ENCODE measurements around the gene SMIM1.

The SMIM1 gene

DNA sequence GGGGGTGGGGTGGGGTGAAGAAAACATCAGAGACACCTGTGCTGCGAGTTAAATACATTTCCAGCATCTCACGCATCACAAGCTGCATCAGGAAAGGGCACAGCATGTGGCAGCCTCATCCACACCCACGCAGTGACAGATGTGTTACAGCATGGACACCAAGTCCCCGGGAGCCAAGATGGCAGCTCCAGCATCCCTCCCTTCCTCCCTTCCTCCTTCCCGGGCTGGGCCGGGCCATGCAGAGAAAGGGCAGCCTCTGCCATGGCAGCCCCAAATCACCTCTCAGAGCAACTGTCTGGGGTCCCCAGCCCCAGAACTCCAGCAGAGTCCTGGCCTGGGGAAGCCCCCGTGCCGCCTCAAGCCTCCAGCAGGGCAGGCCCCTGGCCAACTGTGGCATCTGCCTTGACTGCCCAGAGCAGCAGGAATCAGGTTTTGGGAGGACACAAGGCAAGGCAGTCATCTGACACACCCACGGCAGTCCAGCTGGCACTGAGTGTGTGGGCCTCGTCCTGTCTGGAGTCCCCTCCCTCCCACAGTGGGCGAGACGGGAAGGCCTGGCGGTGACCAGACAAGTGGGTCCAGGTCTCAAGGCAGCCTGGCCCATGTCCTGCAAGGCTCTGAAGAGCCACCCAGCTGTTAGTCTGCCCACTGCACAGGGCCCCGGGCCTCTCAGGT lies 6.2 kb downstream of the SMIM1 start:
- no peak for DNase-seq (ENCODE audit: low spot score)
- ChIA-PET CTCF (interaction anchor here (0.6 kb wide), 1 partner anchor 133 kb away, joined by 5 read pairs; no protein-coding TSS in a partner anchor), POLR2A (ENCODE audit: low non-redundant PET) (interaction anchor here (0.6 kb wide), 1 partner anchor 21 kb away, joined by 8 read pairs; no protein-coding TSS in a partner anchor)
- TF ChIP-seq, protein P1, sequence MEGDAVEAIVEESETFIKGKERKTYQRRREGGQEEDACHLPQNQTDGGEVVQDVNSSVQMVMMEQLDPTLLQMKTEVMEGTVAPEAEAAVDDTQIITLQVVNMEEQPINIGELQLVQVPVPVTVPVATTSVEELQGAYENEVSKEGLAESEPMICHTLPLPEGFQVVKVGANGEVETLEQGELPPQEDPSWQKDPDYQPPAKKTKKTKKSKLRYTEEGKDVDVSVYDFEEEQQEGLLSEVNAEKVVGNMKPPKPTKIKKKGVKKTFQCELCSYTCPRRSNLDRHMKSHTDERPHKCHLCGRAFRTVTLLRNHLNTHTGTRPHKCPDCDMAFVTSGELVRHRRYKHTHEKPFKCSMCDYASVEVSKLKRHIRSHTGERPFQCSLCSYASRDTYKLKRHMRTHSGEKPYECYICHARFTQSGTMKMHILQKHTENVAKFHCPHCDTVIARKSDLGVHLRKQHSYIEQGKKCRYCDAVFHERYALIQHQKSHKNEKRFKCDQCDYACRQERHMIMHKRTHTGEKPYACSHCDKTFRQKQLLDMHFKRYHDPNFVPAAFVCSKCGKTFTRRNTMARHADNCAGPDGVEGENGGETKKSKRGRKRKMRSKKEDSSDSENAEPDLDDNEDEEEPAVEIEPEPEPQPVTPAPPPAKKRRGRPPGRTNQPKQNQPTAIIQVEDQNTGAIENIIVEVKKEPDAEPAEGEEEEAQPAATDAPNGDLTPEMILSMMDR (conservative IDR thresholded peaks at IDR 0.05; ENCODE audit: low read depth) = no peak
- peak overlapping the region; percentile 38 for H3K27ac ChIP-seq

DNA sequence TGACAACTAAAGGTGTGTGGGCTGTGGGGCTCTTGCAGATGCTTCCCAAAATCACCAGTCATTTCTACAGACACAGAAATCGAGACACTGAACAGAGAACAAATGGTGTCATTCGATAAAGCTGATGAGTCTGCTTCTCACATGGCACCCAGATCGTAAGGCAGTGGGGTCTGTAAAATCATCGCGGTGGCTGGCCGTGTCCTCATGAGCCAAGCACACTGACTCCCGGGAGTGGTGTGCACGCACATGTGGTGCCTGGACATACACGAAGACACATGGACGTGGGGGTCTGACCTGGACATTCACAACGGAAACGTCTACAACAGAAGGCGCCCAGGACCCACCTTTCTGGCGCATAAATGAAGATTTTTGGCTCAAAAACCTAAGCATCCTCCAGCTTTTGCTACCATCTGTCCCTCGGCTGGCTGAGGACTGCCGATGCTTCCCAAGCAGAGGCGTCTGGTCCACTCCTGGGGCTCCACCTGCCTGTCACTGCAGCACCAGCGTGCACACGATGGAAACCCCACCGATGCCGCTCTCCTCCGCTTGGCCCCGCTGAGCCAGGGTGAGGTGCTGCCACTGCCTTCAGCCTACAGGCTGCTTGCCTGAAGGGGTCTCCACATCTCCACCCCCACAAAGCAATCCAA lies 6.8 kb downstream of the SMIM1 start:
- ChIA-PET CTCF (no interaction called here), POLR2A (ENCODE audit: low non-redundant PET) (no interaction called here)
- TF ChIP-seq, protein P1 (conservative IDR thresholded peaks at IDR 0.05; ENCODE audit: low read depth) = no peak
- H3K27ac ChIP-seq = peak overlapping the region; percentile 38
- DNase-seq (ENCODE audit: low spot score) = no peak

DNA sequence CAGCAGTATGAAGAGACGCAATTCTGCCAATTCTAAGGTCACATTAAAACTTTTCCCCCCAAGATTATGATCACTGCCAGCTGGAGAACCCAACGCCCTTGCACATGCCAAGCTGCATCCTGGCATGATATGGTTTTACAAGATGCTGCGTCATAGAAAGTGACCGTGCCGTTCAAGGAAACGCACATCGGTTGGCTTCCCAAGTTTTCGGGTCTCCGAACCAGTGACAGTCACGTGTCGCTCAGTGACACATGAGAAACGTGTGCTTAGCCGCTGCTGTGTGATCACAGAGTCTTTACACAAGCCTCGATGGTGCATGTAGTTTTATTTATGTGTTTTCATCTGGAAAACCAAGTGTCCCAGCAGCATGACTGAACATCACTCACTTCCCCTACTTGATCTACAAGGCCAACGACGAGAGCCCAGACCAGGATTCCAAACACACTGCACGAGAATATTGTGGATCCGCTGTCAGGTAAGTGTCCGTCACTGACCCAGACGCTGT lies 7.4 kb downstream of the SMIM1 start:
- H3K27ac ChIP-seq = no peak overlapping the region; the same call in 1 of the 2 replicates
- TF ChIP-seq, protein P1 (conservative IDR thresholded peaks at IDR 0.05; ENCODE audit: low read depth) = no peak
- ChIA-PET POLR2A (ENCODE audit: low non-redundant PET) (no interaction called here), CTCF (no interaction called here)
- DNase-seq (ENCODE audit: low spot score) = no peak

DNA sequence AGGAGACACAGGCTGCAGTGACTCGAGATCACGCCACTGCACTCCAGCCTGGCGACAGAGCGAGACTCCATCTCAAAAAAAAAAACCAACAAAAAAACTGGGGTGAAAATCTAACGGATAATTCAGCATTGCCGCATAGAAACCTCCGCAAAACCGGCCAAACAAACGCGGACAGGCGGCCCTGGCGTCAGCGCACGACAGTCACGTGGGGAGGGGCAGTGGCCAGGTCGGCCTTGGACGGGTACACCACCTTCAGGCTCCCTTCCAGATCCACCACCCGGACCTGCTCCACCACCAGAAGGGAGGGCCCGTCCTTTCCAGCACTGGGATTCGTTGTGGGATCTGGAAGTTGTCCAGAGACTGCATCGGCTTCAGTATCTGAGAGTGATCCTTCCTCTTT lies 8.4 kb downstream of the SMIM1 start:
- TF ChIP-seq, protein P1 (conservative IDR thresholded peaks at IDR 0.05; ENCODE audit: low read depth) = no peak
- no peak overlapping the region for H3K27ac ChIP-seq
- CTCF ChIA-PET = no interaction called here
- POLR2A ChIA-PET (ENCODE audit: low non-redundant PET) = no interaction called here
- DNase-seq (ENCODE audit: low spot score) = no peak

- CTCF ChIA-PET = no interaction called here
- no peak overlapping the region for H3K27ac ChIP-seq
- POLR2A ChIA-PET (ENCODE audit: low non-redundant PET) = no interaction called here
- DNase-seq (ENCODE audit: low spot score) = no peak
- TF ChIP-seq, protein P1 (conservative IDR thresholded peaks at IDR 0.05; ENCODE audit: low read depth) = no peak
These were observed 11.3 kb downstream of the SMIM1 start for GRCh38 chr1:3783651-3784474.

DNA sequence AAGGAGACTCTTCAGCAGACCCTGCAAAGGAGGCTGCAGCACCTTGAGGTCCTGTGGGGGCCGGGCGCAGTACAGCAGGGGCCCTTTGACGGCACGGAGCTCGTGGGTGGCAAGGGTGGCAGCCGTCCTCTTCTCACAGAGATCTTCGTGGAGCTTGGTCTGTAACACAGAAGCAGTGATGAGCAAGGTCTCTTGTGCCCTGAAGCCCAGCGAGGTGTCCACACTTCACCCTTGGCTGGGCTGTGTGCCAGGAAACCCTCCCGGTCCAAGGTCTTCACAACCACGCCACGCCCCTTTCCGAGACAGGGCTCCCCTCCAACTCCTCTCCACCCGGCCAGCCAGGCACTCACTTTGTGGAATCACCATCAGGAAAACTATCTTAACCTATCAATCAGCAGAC lies 12.5 kb downstream of the SMIM1 start:
- H3K27ac ChIP-seq = no peak overlapping the region
- TF ChIP-seq, protein P1 (conservative IDR thresholded peaks at IDR 0.05; ENCODE audit: low read depth) = no peak
- POLR2A ChIA-PET (ENCODE audit: low non-redundant PET) = no interaction called here
- DNase-seq (ENCODE audit: low spot score) = no peak
- CTCF ChIA-PET = no interaction called here
